KBM-7 (cell line): ENCODE data around the gene HIVEP1.
"Not testable (repeated sequence)": the region's sequence is repeated elsewhere in the genome, so short reads cannot be mapped to it uniquely, and the experiment has no call there.

Source experiments
- DNase-seq: peaks from one replicate; pipeline ENCODE4 v3.0.0-alpha.2; 2015
- in situ Hi-C: fragments of 300-500 bp; cut with MboI; formaldehyde crosslinking; loops from 2 replicates; pipeline ENCODE4 v1.14.3; 2020; ENCODE audit warnings: low sequenced_read_pairs, low pct_unique_long_range_greater_than_20kb, mixed read lengths

The HIVEP1 gene

DNA sequence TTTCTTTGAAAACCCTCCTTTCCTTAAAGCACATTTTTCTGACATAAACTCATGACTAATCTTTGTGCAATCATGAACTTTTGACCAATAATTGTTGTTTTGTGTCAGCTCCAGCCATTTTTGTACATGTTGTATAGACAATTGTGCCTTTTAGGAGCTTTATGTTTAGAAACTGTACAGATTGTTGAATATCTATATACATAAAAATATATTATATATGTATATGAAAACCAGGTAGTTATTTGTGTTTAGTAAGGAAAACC lies 152.3 kb downstream of the HIVEP1 start:
- no peak for DNase-seq
- in situ Hi-C loops, result no loop called here

DNA sequence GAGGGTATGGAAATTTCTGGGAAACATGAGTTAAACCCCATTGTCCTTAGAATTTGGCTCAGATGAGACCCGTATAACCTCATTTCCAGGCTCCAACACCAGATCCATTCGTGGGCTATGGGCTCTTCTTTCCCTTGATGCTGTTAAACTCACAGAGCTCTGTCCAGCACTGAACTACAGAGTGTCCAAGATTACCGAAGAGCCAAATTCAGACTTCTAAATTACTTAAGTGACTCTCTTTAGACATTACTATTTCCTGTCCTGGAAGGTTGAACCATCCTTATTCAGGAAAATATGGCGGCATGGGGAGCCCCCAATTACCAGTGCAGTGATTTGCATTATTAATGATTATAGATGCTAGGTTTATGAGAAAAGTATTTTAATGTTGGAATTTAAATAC lies 153.2 kb downstream of the HIVEP1 start:
- in situ Hi-C loops, result no loop called here
- DNase-seq, result no peak

DNA sequence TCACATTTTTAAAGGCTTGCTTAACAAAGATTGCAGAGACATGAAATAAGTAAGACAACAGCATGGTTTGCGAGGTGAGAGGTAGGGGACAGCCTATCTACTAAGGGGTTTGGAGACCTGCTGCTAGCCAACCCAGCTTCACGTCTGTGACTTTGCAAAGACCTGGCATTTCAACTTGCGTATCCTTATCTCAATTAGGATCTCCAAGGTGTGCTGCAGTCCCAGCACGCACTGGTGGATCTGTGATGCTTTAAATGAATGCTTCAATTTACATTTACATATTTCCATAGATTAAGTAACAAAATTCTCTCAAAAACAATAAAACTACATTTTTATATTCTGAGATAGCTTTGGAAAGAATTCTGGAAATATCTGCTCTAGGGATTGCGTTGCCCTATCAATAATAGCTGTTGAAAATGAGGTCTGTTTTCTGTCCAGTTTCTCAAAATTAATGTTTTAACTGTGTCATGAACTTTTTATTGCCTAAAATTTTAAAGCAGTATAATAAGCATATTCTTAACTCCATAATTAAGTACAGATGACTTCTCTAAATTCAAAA lies 153.7 kb downstream of the HIVEP1 start:
- in situ Hi-C loops, result no loop called here
- DNase-seq, result no peak

DNA sequence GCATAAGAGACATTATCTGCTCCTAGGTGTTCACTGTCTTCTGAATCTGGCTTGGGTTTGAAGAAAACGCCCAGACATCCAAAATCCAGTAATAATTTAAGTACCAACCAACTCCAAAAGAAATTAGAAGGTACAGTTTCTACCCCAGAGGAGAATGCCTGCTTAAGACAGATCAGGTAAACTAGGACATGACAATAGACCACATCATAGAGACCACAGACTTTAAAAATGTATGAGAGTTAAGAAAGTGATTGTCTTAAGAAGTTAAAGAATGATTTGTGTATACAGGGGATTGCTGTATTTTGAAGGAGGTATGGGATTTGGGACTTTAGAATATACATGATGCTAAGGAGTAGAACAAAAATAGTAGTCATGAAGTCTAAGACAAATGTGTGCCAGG lies 157.3 kb downstream of the HIVEP1 start:
- no peak for DNase-seq
- in situ Hi-C loops, result no loop called here

DNA sequence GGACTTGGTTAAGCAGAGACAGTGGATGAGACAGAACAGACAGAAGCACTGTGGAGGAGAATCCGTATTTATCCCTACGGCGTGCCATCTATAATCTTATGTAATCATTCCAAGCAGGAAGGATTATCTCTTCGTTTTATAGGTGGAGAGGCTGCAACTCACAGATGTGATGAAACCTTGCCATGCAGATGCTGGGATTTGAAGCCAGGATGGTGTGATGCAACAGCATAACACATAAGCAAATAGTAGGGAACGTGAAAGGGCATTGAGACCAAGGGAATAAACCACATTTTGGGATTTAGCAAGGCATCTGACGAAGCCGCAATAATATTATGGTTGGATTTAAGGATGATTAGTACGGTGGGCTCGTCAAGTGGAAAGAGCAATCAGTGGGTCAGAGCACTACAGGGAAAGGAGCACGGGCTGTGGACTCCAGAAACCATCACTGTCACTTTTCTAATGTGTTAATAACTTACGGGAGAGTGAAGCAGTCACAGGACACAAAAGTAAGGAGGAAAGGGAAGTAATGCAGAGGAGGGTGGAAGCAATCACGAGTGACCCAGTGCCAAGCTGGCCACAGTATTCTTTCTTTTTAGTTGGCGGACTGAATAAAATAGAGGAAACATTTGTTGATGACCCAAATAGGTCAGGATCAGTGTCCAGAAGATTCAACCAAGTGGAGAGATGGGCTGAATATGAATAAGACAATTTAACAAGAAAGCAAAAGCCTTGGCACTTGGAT lies 158.4 kb downstream of the HIVEP1 start:
- DNase-seq, result no peak
- in situ Hi-C loops, result no loop called here

DNA sequence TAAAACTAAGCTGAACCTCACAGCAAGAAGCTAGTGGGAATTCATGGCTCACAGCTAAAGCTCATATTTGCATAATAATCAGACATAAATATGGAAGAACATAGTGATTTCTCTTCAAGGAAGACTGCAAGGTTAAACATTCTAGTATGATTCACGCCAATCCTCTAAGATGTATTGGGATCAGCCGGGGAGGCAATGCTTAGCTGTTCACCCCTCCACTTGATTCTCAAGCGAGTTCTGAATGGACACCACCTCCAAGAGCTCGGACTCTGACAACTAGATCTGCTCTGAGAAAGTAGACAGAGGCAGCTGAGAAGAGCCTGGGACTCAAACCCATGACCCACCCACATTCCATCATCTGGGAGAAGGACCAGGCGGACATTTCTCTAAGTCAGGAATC lies 159.6 kb downstream of the HIVEP1 start:
- no peak for DNase-seq
- in situ Hi-C loops, result no loop called here

DNA sequence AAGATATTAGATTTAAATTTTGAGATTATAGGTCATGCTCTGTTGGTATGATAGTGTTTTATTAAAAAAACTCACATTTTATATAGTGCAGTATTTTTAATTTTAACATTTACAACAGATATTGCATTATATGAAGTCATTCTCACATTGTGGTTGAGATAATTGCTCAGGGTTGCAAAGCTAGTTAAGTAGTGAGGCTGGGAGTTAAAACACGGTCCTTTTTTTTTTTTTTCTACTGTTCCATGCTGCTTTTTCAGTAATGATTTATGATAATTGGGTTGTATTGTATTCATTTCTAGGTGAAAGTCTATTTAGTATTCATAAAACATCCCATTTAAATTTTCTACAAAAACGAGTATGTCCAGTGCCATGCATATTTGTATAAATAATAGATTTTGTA lies 160.5 kb downstream of the HIVEP1 start:
- DNase-seq, result no peak
- in situ Hi-C loops, result no loop called here

DNA sequence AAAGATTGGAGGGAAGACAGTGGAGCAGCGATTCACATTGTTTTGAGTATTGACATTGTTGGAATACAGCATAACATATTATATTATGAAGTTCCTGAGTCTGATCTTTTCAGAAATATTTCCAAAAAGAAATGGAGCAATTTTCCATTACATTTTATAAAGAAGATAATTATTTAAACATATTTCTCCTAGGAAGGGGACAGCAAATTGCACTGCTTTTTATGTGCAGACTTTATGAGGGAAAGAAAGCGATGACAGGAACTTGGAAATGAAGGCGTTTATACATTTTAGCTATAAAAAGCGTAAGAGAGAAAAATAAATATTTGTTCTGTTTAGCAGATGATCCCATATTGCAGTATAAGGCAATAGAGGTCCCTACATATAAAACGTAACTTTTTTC lies 161.1 kb downstream of the HIVEP1 start:
- no peak for DNase-seq
- in situ Hi-C loops, result no loop called here

DNA sequence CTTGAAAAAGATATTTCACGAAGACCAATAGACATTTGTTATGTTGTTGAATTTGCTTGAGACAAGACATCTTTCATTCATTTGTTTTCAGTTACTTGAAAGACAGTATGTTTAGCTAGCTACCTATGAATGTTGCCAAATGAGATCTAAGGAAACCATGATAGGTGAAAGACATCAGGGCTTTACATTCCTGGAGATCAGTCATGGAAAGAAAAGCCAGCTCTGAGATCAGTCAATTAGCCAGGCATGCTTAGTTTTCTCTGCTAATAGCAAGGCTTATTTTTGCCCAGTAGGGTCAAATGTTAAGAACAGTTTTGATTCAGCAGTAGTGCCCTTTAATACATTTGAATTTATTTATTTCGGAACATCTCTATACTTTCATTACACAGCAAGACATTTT lies 161.5 kb downstream of the HIVEP1 start:
- DNase-seq, result no peak
- in situ Hi-C loops, result no loop called here

DNA sequence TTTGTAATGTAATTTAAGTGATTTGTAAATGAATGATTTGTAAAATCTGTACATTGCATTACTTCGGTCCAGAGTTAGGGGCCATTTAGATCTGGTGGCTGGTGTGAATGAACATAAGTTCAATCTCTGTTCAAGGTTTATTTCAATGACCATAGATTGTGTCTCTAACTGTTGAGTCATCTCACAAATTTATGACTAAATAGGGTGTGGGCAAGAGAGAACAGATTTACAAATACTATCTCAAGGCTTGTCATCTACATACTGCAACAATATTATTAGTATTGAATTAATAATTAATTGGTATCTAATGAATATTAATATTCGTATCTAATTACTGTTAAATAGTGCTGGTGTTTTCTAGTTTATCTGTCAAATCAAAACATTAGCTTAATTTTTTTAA lies 162.8 kb downstream of the HIVEP1 start:
- no peak for DNase-seq
- in situ Hi-C loops, result no loop called here

DNA sequence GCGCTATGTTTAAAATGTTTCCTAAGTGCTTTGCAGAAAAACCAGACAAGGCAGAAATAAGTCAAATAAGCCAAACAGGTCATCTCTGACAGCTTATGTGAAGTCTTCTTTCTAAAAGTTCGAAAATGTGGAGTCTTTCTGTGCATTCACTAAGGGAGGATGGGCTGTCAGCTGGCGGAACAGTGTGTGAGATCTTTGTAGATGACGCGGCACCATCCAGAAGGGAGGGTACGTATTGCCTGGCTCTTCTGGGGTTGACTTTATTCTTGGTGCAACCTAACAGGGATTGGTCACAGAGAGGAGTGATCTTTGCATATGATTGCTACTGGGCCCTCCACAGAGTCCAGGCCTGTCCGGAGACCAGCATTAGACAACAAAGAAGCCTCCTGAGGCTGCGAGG lies 163.5 kb downstream of the HIVEP1 start:
- in situ Hi-C loops, result no loop called here
- DNase-seq, result no peak

DNA sequence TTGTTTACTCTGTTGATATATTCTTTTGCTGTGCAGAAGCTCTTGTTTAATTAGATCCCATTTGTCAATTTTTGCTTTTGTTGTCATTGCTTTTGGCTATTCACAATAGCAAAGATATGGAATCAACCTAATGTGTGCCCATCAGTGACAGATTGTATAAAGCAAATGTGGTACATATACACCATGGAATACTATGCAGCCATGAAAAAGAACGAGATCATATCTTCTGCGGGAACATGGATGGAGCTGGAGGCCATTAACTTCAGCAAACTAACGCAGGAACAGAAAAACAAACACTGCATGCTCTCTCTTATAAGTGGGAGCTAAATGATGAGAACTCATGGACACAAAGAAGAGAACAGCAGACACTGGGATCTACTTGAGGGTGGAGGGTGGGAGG lies 164.7 kb downstream of the HIVEP1 start:
- in situ Hi-C loops, DNase-seq: not testable (repeated sequence)

DNA sequence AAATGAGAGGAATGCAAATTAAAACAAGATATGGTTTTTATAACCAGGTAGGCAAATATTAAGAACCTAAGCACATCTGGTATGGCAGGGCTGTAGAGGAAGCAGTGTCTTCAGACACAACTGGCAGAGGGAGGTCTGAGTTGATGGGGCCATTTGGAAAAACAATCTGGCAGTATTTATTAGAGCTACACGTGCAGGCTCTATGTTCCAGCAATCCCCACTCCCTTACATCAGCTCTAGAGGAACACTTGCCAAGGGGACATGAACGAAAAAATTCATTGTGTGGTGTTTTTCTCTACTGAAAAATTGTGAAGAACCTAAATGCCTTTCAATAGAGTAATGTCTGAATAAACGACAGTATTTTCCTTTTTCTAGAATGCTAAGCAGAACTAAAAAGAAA lies 166.4 kb downstream of the HIVEP1 start:
- DNase-seq, result no peak
- in situ Hi-C loops, result no loop called here

DNA sequence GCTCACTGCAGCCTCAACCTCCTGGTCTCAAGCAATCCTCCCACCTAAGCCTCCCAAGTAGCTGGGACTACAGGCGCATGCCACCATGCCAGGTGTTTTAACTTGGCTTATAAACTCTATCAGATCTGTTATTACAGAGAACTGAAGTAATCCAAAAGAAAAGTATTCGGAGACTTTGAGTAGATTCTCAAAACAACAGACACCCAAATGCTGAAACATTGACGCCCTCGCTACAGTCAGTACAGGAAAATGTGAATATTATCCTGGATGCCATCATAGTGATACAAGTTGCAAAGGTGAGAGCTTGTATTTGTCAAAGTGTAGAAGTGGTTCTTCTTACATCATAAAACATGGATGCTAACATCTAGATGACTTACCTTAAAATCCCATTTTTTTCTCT lies 169.4 kb downstream of the HIVEP1 start:
- no peak for DNase-seq
- in situ Hi-C loops, result no loop called here

DNA sequence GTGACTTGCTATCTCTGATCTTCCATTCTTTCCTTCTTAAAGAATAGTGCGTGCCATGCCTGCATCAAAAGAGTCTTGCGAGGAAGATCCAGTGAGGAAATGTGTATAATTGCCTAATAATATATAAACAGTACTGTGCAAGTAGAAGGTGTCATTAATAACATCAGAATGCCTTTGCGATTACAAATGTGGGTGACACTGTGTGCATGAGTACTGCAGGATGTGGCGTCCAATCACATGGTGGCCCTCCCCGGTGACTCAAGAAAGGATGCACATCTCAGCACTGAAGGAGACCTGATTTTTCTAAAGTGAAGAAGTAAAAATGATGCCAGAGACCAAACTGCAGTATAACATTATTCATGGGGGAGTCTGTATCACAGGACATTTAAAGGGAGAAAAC lies 170.6 kb downstream of the HIVEP1 start:
- no peak for DNase-seq
- in situ Hi-C loops, result no loop called here

DNA sequence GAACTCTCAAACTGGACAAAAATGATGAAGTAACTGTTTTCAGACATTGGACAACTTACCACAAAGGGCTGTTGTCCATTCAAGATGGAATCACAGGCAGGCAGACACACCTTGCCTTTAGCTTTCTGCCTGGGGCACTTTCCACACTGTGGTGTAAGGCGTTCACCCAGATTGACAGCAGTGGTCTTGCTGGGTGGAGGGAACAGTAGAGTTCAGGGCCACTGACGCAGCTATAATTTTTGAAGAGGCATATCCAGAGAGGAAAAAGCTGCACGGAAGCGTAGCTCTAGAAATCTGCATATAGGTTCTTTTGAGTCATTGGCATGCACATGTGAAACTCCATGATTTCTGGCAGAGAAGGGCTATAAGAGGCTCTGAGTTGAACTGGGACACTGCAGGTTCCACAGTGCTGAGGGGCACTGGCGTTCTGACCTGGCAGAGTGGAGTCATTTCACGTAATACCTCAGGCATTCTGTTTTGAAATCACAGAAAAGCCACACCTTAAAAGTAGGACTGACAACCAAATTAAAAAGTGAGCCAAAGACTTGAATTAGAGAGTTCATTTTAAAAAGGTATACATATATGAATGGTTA lies 173.1 kb downstream of the HIVEP1 start:
- in situ Hi-C loops, result no loop called here
- no peak for DNase-seq

DNA sequence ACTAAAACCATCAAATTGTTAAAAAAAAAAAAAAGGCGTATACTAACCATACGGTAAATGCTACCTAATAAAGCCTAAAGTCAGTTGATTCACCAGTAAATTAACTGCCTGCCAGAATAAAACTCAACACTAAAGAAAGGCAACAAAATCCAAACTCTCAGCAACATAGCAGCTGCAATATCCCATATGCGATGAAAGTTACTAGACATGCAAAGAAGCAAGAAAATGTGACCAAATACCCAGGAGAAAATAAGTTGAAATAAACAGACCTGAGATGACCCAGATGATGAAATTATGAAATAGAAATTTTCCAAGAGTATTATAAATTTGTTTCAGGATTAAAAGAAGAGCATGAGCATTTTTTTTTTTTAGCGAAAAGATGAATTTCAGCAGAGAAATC lies 174.4 kb downstream of the HIVEP1 start:
- DNase-seq, result no peak
- in situ Hi-C loops, result no loop called here

DNA sequence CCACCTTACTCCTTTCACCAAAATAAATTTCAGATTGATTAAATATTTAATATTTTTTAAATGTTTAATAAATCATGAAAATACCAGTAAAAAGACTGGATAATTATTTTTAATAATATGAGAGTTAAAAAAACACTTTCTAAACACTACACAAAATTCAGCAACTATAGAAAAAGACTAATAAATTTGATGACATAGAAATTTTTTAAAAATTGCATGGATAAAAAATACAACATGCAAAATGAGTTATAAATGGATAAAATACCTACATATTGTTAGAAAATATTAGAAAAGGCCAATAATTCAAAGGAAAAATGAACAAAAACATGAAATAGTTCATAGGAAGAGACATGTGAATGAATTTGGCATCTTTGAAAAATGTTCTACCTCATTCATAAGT lies 177.0 kb downstream of the HIVEP1 start:
- in situ Hi-C loops, result no loop called here
- DNase-seq, result no peak

DNA sequence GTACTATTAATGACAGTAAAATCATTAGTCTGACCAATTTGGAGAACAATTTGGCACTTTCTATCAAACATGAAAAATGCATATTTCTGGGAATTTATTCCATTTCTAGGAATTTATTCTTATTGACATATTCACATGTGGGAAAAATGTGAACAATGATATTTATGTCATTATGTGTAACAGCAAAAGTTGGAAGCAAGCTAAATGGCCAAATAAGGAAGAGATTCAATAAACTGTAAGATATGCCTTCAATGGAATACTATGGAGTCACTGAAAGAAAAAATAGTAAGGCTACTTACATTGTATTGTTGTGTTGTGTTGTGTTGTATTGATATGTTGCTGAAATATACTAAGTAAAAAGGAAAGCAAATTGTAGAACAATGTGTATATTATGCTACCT lies 177.5 kb downstream of the HIVEP1 start:
- in situ Hi-C loops, result no loop called here
- no peak for DNase-seq

DNA sequence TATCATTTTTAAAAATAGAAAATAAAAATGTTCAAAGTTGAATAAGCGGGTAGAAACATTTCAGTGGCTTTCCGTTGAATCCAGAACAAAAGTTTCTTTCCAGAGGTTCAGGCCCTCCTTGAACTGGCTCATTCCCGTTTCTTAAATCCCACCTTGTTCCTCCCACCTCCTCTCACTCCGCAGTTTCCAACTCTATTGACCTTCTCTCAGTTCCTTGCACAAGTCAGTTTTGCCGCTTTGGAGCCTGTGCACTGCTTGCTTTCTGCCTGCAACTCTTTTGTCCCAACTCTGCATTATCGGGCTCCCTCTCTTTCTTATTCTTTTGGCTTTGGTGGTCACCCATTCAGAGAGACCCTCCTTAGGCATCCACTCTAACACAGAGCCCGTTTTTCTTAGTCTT lies 178.1 kb downstream of the HIVEP1 start:
- DNase-seq, result no peak
- in situ Hi-C loops, result no loop called here

DNA sequence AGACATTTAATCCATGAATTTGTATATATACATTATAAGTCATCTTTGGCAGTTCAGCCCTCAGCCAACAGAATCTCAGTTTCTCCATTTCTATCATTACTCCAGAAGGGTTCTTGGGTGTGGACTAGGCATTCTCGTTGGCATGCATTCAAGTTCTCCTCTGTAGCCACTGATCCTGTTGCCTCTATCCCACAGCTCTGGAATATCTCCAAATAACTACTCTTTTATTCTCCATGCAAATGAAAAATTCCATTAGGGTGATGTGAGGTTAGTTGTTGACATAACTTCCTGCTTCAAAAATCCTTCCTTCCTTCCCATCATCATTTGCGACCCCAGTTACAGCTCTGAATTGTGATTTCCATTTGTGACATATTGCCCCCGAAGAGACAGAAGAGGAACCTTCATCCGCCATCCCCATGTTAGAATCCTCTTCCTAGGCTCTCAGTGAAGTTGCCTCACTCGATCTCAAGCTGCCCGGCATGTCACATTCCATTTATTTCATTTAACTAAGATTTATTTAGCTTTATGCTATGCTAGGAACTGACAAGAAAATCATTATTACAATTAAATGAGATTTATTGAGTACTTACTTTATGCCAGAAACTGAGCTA lies 184.3 kb downstream of the HIVEP1 start:
- DNase-seq, result no peak
- in situ Hi-C loops, result no loop called here
